Stimulated activated effector memory CD8-positive, alpha-beta T cell treated with anti-CD3 and anti-CD28 coated beads, Interleukin-12 subunit alpha, Interleukin-12 subunit beta, amount 100 ng/mL, for 72 hours (primary cell): ENCODE results near the gene KBTBD2.
"Not testable (repeated sequence)": the region's sequence is repeated elsewhere in the genome, so short reads cannot be mapped to it uniquely, and the experiment has no call there.

ENCODE experiments used
- ATAC-seq: fragments of 150-1000 bp; cut with Tn5 transposase; 2 replicates; pipeline ENCODE4 v1.10.0; 2021
- DNase-seq, 2 donors: peaks; one replicate each; pipeline ENCODE4 v3.0.0; 2021 to 2022; ENCODE audit warnings: low spot score in 2 of 2
- H3K27ac Mint-ChIP-seq: one replicate; pipeline ENCODE4 v1.8.0; 2022; ENCODE audit warnings: mild to moderate bottlenecking, mixed read lengths
- H3K36me3 Mint-ChIP-seq: one replicate; pipeline ENCODE4 v1.8.0; 2022; ENCODE audit warnings: mild to moderate bottlenecking, mixed read lengths
- H3K4me1 Mint-ChIP-seq: one replicate; pipeline ENCODE4 v1.8.0; 2022; ENCODE audit warnings: mixed read lengths
- H3K4me3 Mint-ChIP-seq: one replicate; pipeline ENCODE4 v1.8.0; 2022; ENCODE audit warnings: mild to moderate bottlenecking, mixed read lengths
- H3K9me3 Mint-ChIP-seq: one replicate; pipeline ENCODE4 v1.8.0; 2022; ENCODE audit warnings: mixed read lengths

KBTBD2 gene

DNA sequence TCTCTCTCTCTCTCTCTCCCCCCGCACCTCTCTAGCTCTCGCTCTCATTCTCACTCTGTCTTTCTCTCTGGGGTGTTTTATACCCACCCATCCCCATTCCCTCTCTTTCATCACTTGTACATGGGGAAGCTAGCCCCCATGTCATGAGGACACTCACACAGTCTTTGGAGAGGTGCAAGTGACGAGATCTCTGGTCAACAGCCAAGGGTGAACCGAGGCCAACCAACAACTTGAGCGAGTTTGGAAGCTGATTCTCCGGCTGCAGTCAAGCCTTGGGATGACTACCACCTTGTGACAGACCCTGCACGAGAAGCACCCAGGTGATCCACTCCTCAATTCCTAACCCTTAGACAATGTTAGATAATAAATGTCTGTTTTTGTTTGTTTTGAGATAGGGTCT is 10.1 kb upstream of the KBTBD2 start:
- DNase-seq (no peak), ATAC-seq (no peak)
- H3K36me3 Mint-ChIP-seq, result peaks cover 10% of the 10 kb centered on the region
- H3K27ac Mint-ChIP-seq, result no peak overlapping the region
- H3K4me1 Mint-ChIP-seq, result no peaks in the 10 kb centered on the region
- no peaks in the 10 kb centered on the region for H3K9me3 Mint-ChIP-seq
- no peak overlapping the region for H3K4me3 Mint-ChIP-seq

DNA sequence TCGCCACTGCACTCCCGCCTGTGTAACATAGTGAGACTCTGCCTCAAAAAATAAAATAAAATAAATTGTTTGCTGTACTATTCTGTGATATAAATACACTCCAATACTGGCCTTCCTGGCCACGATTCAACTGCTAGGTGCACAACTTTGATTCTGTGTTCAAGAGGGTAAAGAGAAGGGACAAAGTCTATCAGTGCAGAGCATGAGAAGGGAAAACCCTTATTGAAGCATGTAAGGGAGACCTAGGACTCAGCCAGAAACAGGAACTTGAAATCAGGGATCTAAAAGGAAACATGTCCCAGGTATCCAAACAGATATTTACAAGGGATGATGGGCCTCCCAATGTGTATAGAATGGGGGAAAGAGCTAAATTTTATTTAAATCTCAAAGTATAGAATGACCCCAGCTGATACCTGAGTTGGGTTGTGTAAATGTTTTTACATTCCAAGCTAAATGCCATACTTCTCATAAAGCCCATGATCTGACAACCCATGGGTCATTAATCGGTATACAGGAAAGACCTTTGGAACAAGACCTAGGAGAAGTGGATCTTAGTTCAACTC is 9.0 kb upstream of the KBTBD2 start:
- DNase-seq, result no peak
- Mint-ChIP-seq H3K36me3 (peaks cover 6% of the 10 kb centered on the region), H3K4me3 (no peak overlapping the region), H3K9me3 (no peaks in the 10 kb centered on the region), H3K4me1 (no peaks in the 10 kb centered on the region), H3K27ac (peak overlapping the region; percentile 12)
- ATAC-seq, result no peak

DNA sequence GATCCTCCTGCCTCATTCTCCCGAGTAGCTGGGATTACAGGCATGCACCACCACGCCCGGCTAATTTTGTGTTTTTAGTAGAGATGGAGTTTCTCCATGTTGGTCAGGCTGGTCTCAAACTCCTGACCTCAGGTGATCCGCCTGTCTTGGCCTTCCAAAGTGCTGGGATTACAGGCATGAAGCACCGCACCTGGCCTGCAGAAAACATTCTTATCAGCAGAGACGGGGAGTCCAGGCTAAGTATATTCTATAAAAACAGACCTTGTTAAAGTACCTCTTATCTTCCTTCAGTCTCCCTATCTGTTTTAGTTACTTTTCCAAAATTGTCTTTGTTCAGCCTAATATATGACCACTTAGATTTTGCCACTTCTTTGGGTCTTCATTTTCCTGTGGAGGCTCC is 5.8 kb upstream of the KBTBD2 start:
- not testable (repeated sequence) for H3K9me3 Mint-ChIP-seq, ATAC-seq, H3K36me3 Mint-ChIP-seq, DNase-seq, H3K4me3 Mint-ChIP-seq, H3K27ac Mint-ChIP-seq
- H3K4me1 Mint-ChIP-seq, result peaks cover 15% of the 10 kb centered on the region

DNA sequence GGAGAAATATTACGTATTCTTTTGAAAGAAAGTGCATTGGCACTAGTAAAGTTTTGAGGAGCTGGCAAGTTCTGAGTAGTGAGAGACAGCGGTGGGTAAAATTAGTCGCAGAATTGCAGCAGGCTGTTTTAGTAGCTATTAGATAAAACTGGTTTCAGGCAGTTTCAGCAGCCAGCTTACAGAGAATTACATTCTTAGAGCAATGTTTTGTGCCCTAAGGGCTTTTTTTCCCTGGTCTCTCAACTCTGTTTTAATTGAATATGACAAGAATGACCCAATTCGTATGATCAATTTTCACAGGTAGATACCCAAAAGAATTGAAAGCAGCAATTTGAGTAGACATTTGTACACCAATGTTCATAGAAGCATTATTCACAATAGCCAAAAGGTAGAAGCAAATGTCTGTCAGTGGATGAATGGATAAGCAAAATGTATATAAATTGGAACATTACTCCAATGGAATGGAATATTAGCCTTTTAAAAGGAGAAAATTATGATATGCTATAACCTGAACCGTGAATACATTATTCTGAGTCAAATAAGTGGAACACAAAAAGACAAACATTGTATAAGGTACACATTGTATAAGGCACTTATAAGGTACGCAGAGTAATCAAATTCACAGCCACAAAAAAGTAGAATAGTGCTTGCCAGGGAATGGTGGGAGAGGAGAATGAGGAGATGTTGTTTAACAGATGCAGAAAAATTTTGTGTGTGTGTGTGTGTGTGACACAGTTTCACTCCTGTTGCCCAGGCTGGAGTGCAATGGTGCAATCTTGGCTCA is 5.2 kb upstream of the KBTBD2 start:
- H3K4me3 Mint-ChIP-seq, result no peak overlapping the region
- no peak for ATAC-seq

DNA sequence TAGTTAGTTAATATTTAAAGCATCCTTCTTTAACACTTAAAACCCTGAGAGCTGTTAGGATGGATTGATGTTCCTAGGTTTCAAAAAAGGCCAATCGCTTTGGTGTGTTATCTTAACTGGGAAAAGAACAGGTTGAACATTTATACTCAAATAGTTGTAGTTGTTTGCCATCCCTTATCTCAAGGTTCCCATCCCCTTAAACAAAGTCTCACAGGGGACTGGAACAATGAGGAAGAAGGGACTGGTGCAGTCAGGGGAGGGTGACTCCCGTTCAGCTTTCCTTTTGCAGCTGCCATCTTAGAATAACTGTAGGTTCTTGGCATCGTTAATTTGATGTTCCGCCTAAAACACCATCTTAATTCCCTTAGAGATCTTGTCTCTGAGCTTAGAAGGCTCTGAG is 2.6 kb upstream of the KBTBD2 start:
- no peak for DNase-seq
- H3K9me3 Mint-ChIP-seq, result no peaks in the 10 kb centered on the region
- no peak overlapping the region for H3K4me3 Mint-ChIP-seq
- no peak for ATAC-seq
- peaks cover 29% of the 10 kb centered on the region for H3K4me1 Mint-ChIP-seq
- H3K36me3 Mint-ChIP-seq, result peaks cover 29% of the 10 kb centered on the region
- no peak overlapping the region for H3K27ac Mint-ChIP-seq

More for the DNA sequence above, 5.2 kb upstream of the KBTBD2 start:
- Mint-ChIP-seq H3K4me1 (peaks cover 21% of the 10 kb centered on the region), H3K9me3 (no peaks in the 10 kb centered on the region), H3K27ac (no peak overlapping the region), H3K36me3 (peaks cover 6% of the 10 kb centered on the region)
- no peak for DNase-seq

DNA sequence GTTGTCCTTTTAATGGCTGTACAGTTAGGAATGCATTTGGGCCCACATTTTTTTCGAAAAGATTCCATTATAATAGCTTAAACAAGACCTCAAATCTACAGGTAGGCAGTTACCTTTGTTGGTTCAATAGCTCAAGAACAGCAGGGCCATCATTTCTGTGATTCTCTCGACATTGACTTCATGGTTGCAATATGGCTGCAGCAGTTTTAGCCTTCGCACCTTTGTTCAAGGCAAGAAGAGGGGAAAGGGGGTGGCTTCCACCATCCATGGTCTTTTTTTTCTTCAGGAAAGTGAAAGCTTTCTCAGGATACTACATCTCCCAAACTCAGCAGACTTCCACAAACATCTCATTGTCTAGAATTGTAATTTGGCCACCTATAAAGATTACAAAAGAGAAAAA is 2.2 kb upstream of the KBTBD2 start:
- DNase-seq, result no peak
- no peak for ATAC-seq
- Mint-ChIP-seq H3K4me3 (peak overlapping the region; percentile 94), H3K9me3 (no peaks in the 10 kb centered on the region), H3K4me1 (peaks cover 31% of the 10 kb centered on the region), H3K36me3 (peaks cover 34% of the 10 kb centered on the region), H3K27ac (peak overlapping the region; percentile 99)

DNA sequence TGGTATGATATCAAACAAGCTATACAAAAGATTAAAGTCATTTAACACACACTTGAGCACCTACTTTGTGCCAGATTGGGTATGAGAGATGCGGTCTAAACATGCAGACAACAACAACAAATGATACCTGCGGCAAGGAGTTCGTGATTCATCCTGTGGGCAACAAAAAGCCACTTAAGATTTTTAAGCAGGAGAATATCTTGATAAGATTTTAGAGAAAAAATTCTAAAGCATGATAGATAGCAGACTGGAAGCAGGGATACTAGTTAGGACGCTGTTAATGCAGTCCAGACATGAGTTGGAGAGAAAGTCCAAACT is 1.6 kb upstream of the KBTBD2 start:
- DNase-seq (no peak), ATAC-seq (peak; percentile 17)
- Mint-ChIP-seq H3K36me3 (peaks cover 39% of the 10 kb centered on the region), H3K4me3 (peak overlapping the region; percentile 94), H3K4me1 (peaks cover 37% of the 10 kb centered on the region), H3K9me3 (no peaks in the 10 kb centered on the region), H3K27ac (peak overlapping the region; percentile 99)

DNA sequence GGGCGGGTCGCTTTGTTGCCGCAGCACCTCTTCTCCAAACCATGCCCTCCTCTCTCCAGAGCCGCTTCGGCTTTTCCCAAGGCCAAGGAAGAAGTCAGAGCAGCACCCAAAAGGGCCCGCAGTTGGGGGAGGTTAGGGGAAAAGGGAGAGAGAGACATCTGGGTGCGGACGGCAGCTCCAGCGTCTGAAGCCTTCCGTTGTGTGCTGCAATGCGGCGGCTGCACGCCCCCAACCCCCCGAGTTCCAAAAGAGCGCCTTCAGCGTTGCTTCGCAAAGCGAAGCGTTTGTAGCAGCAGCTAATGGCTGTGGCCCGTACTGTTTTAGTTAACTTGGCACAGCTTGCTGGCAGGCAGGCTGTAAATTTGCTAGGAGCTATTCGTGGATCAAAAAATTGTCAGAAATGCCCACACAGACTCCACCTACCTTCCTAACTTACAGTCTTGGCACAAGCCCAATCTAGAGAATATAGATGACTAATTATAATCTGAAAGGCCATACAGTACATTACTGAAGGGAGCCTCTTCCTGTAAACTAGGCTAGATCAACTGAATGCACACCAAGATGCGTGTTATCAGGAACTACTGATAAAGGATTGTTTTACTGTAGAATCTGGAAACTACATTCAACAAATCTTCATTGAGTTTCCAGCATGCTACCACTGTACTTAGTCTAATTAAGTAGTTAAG is 1.1 kb upstream of the KBTBD2 start:
- Mint-ChIP-seq H3K27ac (peak overlapping the region; percentile 99), H3K9me3 (no peaks in the 10 kb centered on the region), H3K36me3 (peaks cover 43% of the 10 kb centered on the region), H3K4me3 (peak overlapping the region; percentile 94), H3K4me1 (peaks cover 42% of the 10 kb centered on the region)
- peak; percentile 29 to 79 for DNase-seq
- ATAC-seq, result peak; percentile 67

DNA sequence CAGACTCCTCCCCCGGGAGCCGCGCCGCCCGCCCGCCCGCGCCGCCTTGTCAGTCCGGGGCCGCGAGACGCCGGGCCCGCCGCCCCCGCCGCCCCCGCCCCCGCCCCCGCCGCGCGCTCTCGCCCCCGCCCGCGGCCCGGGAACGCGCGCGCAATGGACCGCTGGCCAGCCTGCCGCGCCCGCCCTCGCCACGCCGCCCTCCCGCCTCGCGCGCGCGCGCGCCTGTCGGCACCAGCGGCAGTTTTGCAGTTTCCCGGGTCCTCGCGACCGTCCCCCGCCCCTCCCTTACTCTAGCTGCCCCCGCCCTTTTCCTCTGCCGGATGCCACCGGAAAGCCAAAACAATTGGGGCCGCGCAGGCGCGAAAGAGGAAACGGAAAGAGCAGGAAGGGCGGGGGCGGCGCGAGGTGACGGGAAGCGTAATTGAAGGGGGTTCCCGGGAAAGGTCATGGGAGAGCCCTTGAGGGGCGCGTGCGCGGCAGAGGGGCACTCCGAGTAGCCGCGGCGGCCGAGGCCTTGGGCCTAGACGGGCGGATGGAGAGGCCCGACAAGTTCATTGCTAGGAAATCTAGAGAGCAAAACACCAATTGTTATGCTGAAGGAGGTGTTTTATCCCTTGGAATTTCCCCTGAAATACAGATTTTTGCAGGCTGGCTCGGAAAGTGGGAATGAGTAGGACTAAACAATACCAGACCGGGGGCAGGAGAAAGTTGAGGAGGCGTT is 400 bp upstream of the KBTBD2 start:
- peak overlapping the region; percentile 99 for H3K27ac Mint-ChIP-seq
- peak; percentile 68 for ATAC-seq
- peaks cover 45% of the 10 kb centered on the region for H3K4me1 Mint-ChIP-seq
- H3K9me3 Mint-ChIP-seq, result no peaks in the 10 kb centered on the region
- DNase-seq, result peak; percentile 92 to 100
- peak overlapping the region; percentile 94 for H3K4me3 Mint-ChIP-seq
- H3K36me3 Mint-ChIP-seq, result peaks cover 46% of the 10 kb centered on the region

DNA sequence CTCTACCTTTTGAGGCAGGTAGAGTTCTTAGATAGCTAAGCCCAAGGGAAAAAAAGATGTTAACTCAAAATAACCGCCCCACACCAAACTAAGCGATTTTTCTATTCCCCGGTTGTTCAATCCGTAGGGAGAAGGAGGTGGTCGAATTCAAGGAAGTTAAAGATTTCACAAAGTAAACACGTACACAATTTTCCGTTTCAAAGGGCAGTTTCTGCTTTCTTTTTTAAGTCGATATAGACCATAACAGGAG is 842 bp downstream of the KBTBD2 start:
- no peak for ATAC-seq
- peaks cover 49% of the 10 kb centered on the region for H3K36me3 Mint-ChIP-seq

DNA sequence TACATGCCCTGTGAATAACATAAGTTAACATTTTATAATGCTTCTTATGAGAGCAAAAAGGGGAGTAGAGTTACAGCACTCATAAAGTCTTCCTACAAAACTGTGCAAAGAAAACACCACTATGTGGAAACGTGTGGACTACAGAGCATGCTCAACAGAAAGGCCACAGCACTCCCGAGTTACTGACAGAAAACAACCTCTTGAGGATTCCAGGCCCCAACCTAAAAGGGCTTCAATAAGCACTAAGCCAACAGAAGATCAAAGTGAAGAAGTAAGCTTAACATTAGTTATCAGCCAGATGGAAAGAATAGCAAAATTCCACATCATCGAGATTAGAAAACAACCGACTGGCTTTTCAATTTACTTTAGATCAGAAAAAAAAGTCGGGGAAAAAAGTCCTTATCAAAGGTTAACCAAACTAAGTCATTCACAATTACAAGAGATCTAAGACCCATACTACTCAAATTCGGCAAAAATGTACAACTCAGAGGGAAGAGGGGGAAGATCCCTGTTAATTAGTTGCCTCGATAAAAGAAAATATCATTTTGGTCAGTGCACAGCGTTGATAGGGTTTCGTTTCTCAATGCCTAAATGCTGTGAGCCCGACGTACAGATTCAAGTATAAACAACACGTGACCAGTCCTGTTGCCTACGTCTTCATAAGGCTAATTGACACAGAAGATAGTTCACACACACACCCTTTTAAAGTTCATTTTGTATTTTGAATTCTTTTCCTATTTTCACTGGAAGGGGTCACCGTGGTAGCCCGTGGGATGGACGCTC is 1.4 kb downstream of the KBTBD2 start:
- H3K27ac Mint-ChIP-seq, result peak overlapping the region; percentile 99
- H3K4me1 Mint-ChIP-seq, result peaks cover 53% of the 10 kb centered on the region
- peak; percentile 53 for ATAC-seq
- H3K36me3 Mint-ChIP-seq, result peaks cover 54% of the 10 kb centered on the region
- no peaks in the 10 kb centered on the region for H3K9me3 Mint-ChIP-seq
- peak overlapping the region; percentile 94 for H3K4me3 Mint-ChIP-seq
- DNase-seq, result peak in 1 of 2 donors; percentile 58

More for the DNA sequence above, 842 bp downstream of the KBTBD2 start:
- Mint-ChIP-seq H3K4me3 (peak overlapping the region; percentile 94), H3K9me3 (no peaks in the 10 kb centered on the region), H3K4me1 (peaks cover 48% of the 10 kb centered on the region), H3K27ac (peak overlapping the region; percentile 99)
- no peak for DNase-seq

DNA sequence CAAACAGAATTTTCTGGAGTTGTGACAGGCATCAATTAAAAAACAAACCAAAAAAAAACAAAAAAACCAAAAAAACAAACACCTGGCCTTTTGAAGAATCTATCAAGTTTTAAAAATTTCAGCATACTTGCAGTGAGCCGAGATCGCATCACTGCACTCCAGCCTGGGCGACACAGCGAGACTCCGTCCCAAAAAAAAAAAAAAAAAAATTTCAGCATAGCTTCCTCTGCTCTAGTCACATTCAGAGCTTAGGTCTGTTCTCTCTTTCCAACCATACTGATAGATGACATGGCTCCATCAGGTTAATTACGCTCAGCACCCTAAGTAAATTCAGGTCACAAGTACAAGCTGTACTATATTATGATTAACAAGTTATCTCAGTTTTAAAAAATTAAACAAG is 3.1 kb downstream of the KBTBD2 start:
- no peak for ATAC-seq
- H3K4me3 Mint-ChIP-seq, result peak overlapping the region; percentile 94
- no peak for DNase-seq

DNA sequence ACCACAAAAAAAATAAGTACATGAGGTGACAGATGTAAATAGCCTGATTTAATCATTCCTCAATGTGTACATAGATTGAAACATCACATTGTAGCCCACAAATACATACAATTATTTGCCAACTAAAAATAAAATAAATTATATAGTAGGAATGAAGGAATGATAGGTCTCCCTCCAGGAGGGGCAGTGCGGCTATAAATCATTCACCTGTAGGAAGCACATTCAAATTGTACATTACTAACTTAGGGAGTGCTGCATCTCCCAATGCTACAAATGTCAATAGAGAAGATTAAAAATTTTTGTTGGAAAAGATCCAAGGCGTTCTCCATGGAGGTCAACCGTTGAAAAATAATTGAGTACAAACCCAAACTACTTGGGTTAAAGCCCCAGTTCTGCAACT is 4.2 kb downstream of the KBTBD2 start:
- Mint-ChIP-seq H3K9me3 (no peaks in the 10 kb centered on the region), H3K36me3 (peaks cover 62% of the 10 kb centered on the region), H3K4me3 (no peak overlapping the region), H3K4me1 (peaks cover 50% of the 10 kb centered on the region), H3K27ac (no peak overlapping the region)
- ATAC-seq, result no peak
- DNase-seq, result no peak

More for the DNA sequence above, 3.1 kb downstream of the KBTBD2 start:
- no peaks in the 10 kb centered on the region for H3K9me3 Mint-ChIP-seq
- H3K27ac Mint-ChIP-seq, result peak overlapping the region; percentile 99
- peaks cover 62% of the 10 kb centered on the region for H3K36me3 Mint-ChIP-seq
- peaks cover 57% of the 10 kb centered on the region for H3K4me1 Mint-ChIP-seq

DNA sequence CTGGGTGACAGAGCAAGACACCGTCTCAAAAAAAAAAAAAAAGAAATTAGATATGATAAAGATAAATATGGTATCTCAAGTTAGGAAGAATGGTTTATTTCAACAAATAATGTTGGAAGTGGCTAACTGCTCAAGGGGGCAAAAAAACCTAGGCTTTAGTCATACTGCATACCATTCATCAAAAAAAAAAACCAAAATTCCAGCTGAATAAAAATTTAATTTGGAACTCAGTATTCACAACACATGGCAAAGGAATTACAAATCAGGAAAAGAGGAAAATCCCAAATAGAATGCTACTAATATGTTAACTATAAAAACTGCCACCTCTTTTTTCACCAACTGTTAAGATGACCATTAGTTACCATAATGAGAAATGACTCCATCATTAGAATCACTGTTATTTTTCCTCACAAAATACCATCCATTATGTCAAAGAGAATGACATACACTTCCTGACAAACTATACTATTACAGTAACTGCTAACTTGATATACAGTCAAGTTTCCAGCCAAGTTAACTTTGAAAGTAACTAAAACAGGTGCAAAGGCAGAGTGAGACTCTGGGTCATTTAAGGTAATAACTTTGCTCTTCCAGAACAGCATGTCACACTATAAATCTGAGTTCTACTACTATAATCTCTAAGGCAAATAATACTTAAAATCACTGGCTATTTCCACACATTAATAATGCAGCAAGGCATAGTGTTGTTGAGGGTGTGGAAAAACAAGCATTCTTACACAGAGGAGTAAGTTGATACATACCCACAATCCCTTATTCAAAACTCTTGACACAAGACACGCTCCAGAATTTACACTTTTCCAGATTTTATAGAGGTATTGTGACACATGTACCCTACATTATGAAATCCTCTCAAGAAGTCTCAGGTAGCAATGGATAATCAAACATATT is 10.2 kb downstream of the KBTBD2 start:
- H3K4me3 Mint-ChIP-seq, result no peak overlapping the region
- H3K4me1 Mint-ChIP-seq, result peaks cover 43% of the 10 kb centered on the region
- no peaks in the 10 kb centered on the region for H3K9me3 Mint-ChIP-seq
- DNase-seq (no peak), ATAC-seq (no peak)
- H3K27ac Mint-ChIP-seq, result no peak overlapping the region
- peaks cover 44% of the 10 kb centered on the region for H3K36me3 Mint-ChIP-seq
